Endothelial cell of hepatic sinusoid (primary cell): ENCODE results near the gene ARHGEF7.
"Not testable (repeated sequence)": the region's sequence is repeated elsewhere in the genome, so short reads cannot be mapped to it uniquely, and the experiment has no call there.

Experiments
- in situ Hi-C: cut with HindIII; loops from 2 replicates; pipeline ENCODE4 v1.10.0; 2017; ENCODE audit warnings: low sequenced_read_pairs

Gene ARHGEF7

GRCh38 chr13:111193223-111193622 lies 78.1 kb downstream of the ARHGEF7 start:
- in situ Hi-C loops = not testable (repeated sequence)

- in situ Hi-C loops = not testable (repeated sequence)
These were observed 79.5 kb downstream of the ARHGEF7 start for GRCh38 chr13:111194651-111195050.

- in situ Hi-C loops = not testable (repeated sequence)
These were observed 83.7 kb downstream of the ARHGEF7 start for GRCh38 chr13:111198732-111199378.

DNA sequence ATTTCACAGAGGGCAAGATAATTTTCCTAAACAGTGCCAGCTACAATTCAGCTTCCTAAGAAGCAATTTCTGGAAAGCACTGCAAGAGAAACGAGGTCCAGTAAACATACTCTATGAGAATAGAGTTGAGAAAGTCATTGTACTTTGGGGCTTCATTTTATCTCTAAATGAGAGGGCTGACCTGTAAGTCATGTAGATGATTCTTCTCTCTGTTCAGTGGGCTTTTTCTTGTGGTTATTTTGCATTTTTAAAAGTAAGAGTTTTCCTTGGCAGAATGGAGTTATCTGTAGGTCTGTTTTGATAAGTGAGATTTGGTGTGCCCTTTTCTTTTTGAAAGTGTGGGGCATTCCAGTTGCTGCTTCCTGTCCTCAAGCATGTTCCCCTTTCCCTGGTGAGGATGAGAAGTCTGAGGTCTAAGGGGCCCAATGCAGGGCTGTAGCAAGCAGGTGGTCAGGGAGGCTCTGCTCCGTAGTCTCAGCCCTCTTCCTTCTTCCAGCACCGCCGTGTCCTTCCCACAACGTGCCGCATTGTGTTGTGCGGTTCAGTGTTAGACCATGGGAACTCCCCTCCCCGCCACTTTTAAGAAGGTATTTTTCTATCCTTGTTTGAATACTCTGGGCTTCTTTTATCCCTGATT lies 86.3 kb downstream of the ARHGEF7 start:
- in situ Hi-C loops = no loop called here

GRCh38 chr13:111202156-111202621 lies 87.1 kb downstream of the ARHGEF7 start:
- in situ Hi-C loops = no loop called here

DNA sequence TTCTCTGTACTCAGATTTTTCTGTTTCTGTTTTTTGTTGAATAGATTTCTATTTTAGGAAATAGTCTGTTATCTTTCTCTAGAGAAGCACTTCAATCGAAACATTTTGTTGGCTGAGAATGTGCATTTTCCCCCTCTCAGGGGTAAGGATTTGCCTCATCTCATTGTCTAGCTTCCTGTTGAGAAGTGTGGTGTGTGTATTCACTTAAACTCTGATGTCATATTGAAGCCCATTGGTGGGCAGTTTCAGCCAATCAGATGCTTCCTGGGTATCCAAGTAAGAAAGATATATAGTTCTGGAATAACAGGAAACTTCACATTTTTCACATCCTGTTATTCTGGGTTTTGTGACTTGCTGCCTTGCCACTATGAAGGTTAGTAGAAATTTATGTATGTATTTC lies 87.6 kb downstream of the ARHGEF7 start:
- in situ Hi-C loops = no loop called here

DNA sequence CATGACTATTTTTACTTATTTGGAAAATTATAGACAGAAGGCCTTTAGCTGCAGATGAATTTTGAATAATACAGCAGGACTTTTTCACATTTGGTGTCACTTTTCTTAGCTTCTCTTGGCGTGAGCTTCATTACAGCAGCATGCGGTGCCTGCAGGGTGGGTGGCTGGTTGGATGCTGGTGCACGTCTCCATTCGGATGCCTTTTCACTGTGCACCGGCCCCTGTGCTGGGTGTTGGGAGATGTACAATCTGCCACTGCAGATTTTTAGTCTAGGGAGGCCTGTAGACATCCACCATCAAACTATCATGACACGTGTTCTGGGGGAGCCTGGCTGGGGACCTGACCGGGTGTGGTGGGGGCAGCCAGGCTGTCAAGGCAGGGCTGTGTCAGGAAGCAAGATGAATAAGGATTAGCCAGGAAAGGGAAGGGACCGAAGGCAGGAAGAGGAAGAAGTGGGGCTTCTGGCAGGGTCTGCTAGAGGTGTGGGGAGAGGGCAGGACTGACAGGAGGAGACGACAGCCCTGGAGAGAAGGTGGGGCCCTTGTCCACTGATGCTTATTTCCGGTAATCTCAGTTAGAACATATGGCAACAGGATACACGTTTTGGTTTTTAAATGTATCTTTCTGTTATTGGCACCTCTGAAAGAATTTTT lies 88.8 kb downstream of the ARHGEF7 start:
- in situ Hi-C loops = no loop called here

GRCh38 chr13:111204438-111205177 lies 89.5 kb downstream of the ARHGEF7 start:
- in situ Hi-C loops = no loop called here

DNA sequence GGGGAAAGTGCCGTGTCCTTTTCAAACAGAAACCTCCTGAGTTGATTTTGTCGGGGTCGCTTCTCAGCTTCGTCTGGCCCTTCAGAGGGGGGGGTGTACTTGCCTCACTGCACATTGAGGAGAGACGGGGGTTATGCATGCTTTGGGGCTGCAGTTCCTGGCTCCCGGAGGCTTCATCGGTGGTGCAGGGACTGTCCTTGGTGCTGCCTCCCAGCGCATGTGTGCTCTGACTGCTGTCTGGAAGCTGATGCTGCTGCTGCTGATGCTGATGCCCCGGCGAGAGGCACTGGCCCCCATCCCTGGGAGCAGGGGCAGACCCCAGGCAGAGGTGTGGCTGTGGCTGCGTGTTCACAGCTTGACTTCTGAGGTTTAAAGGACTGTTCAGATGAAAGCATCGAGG lies 91.0 kb downstream of the ARHGEF7 start:
- in situ Hi-C loops = no loop called here

- in situ Hi-C loops = no loop called here
These were observed 94.5 kb downstream of the ARHGEF7 start for GRCh38 chr13:111209613-111210012.

DNA sequence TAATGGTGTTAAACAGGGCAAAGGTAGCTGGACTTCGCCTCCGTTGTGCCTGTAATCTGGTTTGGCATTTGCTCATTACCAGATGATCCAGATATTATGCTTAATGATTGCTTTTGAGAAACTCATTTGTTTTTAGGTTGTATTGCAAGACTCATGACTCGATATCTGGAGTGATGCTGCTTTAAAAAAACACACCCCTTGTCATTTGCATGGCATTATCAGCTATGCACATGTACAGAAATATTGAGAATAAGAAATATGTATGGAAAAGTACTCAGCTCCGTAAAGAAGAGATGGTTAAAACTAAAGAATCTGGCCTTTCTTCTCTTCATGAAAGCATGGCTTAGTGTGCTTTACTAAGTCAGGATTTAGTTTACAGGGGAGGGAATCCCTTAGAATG lies 95.0 kb downstream of the ARHGEF7 start:
- in situ Hi-C loops = no loop called here

GRCh38 chr13:111210544-111211469 lies 95.7 kb downstream of the ARHGEF7 start:
- in situ Hi-C loops = no loop called here

- in situ Hi-C loops = no loop called here
These were observed 96.8 kb downstream of the ARHGEF7 start for GRCh38 chr13:111211789-111212516.

DNA sequence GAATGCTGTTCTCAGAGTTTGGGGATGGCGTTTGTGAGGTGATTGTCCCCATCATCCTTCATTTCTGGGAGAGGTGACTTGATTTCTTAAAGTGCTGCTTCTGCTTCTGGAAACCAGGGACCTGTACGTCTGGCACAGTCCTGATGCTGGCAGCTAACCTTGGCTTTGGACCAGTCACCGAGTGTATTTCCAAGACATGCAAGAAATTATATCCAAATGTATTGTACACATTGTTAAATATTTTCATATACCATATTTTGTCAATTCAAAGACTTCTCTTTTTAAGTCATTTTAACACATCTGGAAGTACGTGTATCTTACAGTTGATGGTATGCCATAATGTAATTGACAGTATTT lies 97.4 kb downstream of the ARHGEF7 start:
- in situ Hi-C loops = no loop called here

GRCh38 chr13:111213964-111214726 lies 99.0 kb downstream of the ARHGEF7 start:
- in situ Hi-C loops = no loop called here

DNA sequence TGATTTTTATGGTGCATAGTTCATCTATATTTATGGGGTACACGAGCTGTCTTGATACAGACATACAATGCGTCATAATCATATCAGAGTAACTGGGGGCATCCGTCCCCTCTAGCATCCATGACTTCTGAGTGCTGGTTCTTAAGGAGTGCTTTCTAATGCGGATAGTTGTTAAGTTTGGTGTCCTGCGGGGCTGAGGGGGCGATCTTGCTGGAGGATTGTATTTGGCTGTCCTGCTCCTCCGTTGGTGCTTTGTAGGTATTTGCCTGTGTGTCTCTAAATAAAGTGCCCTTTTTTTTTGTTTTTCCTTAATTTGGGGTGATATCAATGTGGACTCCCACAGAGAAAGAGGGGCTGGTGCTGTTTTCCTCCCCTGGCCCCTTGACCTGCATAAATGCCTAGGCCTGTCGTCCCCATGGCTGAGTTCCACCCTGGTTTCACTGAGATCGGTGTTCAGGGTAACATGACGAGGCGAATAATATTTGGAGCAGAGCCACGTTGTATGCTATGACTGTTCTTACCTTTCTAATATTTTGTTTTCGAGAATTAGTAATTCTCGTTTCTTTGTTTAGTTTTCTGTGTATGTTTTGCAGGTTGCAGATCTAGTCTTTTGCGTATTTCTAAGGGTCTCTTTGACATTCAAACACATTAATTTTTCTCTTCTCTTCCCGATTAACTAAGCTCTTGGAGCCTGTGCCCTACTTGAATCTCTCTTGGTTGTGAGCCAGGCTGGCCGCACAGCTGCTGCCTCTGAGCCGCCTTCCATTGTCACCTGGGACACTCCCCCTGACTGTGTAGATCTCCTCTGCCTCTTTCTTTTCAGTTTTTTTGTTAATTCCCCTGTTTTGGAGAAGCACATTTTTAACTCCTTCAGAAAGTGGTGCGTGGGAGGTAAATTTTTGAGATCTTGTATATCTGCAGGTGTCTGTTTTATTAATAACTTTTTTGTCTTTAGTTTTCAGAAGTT lies 100.3 kb downstream of the ARHGEF7 start:
- in situ Hi-C loops = no loop called here

DNA sequence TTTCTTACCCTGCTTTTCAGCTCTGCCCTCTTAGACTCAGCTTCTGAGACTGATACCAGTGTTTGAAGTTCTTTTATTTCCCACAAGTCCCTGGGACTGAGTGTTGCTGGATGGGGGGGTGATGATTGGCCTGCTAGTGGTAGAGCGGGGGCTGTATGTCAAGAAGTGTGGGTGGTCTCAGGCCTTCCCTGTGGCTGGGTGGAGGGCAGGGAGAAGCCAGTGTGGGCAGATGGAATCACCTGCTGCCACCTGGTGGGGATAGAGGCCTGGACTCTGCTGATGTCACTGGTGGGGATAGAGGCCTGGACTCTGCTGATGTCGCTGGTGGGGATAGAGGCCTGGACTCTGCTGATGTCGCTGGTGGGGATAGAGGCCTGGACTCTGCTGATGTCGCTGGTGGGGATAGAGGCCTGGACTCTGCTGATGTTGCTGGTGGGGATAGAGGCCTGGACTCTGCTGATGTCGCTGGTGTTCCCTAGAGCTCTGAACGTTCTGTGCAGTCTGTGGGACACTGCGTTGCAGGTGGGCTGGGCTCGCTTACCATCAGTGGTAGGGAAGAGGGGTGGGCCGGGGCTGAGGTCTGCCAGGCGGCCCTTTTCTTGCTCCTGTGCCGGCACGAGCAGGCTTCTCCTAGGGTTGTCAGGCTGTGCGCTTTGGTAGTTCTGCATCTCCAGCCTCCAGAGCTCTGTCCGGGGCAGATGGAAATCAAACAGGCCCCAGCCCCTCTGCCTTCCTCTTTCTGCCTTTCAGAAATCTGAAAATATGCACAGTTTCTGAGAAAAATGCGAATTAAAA lies 101.3 kb downstream of the ARHGEF7 start:
- in situ Hi-C loops = no loop called here
